AG04449 (cell line): ENCODE measurements around the gene EPB41.

Experiments
- CTCF ChIA-PET: fragments of 350-600 bp; formaldehyde crosslinking; extraction: SDS; loops from one replicate; lab custom pipeline; 2021; ENCODE audit warnings: antibody characterized with exemption; lab: Yijun Ruan, JAX
- POLR2A ChIA-PET: fragments of 400-600, 350-600 bp; formaldehyde crosslinking; extraction: SDS; loops from one replicate; lab custom pipeline; 2020; ENCODE audit warnings: antibody characterized with exemption, inconsistent platforms; lab: Yijun Ruan, JAX
- DNase-seq: peaks from one replicate; pipeline ENCODE4 v3.0.0-alpha.2; 2010; ENCODE audit warnings: low read depth, low spot score
- H3K4me3 ChIP-seq: 2 replicates; pipeline ENCODE4 v1.5.1; 2011; ENCODE audit warnings: low read depth, mild to moderate bottlenecking, control low read depth, low read length
- TF ChIP-seq, protein P1 (sequence below): IDR thresholded peaks from one replicate; pipeline ENCODE4 v1.5.1; 2011; ENCODE audit warnings: mild to moderate bottlenecking, moderate library complexity, low read length, control low read depth, inconsistent platforms; ENCODE audit not compliant: insufficient read depth; ENCODE audit errors: missing control alignments

Gene EPB41

DNA sequence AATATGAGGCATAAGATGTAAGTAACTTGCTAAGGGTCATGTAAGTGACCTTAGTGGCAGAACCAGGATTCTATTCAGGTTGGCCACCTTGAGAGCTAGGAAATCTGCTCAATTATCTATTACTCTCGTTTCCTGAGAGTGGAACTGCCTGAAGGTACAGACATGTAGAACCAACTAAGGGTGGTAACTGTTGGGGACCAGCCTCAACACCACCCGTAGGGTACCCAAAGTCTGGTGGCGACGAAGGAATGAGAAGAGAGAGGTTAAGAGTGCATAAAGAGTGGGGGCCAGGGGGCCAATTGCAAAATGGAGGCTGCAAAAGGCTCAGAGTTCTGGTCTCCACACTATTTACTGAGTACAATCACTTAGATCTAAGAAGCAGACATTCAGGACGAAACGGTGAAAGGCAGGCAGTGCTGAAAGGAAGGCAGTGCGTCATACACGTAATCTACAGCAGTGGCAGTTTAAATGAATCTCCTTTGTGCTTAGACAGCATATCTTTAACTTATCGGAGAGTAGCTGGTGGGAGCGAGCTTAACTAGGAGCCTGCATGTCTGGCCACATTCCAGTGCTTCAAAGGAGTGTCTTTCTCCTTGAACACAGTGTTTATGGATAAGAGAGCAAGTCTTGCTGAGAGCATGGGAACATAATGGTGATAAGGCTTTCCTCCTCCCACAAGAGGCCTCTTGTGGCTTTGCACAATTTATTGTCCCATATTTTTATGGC, 242.3 kb downstream of the EPB41 start:
- TF ChIP-seq, protein P1, sequence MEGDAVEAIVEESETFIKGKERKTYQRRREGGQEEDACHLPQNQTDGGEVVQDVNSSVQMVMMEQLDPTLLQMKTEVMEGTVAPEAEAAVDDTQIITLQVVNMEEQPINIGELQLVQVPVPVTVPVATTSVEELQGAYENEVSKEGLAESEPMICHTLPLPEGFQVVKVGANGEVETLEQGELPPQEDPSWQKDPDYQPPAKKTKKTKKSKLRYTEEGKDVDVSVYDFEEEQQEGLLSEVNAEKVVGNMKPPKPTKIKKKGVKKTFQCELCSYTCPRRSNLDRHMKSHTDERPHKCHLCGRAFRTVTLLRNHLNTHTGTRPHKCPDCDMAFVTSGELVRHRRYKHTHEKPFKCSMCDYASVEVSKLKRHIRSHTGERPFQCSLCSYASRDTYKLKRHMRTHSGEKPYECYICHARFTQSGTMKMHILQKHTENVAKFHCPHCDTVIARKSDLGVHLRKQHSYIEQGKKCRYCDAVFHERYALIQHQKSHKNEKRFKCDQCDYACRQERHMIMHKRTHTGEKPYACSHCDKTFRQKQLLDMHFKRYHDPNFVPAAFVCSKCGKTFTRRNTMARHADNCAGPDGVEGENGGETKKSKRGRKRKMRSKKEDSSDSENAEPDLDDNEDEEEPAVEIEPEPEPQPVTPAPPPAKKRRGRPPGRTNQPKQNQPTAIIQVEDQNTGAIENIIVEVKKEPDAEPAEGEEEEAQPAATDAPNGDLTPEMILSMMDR, result no peak
- ChIA-PET CTCF (interaction anchor here (0.8 to 10.7 kb wide), 4 partner anchors 11 to 45 kb away, joined by 3 to 46 read pairs (median 8); partner anchors contain the start of gene SRSF4), POLR2A (no interaction called here)
- DNase-seq, result no peak
- H3K4me3 ChIP-seq, result no peak overlapping the region

- no peak overlapping the region for H3K4me3 ChIP-seq
- TF ChIP-seq, protein P1, result no peak
- DNase-seq, result no peak
- ChIA-PET POLR2A (no interaction called here), CTCF (interaction anchor here (0.8 to 10.7 kb wide), 5 partner anchors 10 to 45 kb away, joined by 3 to 46 read pairs (median 6); partner anchors contain the start of gene SRSF4)
Observed at GRCh38 chr1:29157269-29157601, 242.9 kb downstream of the EPB41 start.

DNA sequence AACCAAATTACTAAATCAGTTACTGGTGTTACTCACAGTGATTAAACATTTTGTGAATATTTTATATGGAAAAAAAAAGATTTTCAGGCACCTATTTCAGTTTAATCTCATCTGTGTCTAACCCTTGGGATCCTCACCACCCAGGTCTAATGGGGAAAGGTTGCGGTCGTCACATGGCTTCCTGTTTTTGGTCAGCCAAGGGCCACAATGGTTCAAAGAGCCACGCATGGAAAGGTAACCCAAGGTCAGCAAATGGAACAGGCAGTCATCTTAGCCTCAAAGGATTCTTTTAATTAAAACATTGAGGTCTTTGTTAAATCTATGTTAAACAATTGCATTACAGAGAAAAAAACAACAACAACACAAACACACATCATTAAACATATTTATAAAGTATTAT, 245.4 kb downstream of the EPB41 start:
- CTCF ChIA-PET, result interaction anchor here (0.7 to 10.7 kb wide), 3 partner anchors 21 to 237 kb away, joined by 3 to 46 read pairs (median 4); partner anchors contain the start of gene SRSF4
- no peak overlapping the region for H3K4me3 ChIP-seq
- TF ChIP-seq, protein P1, result no peak
- DNase-seq, result no peak
- POLR2A ChIA-PET, result no interaction called here

DNA sequence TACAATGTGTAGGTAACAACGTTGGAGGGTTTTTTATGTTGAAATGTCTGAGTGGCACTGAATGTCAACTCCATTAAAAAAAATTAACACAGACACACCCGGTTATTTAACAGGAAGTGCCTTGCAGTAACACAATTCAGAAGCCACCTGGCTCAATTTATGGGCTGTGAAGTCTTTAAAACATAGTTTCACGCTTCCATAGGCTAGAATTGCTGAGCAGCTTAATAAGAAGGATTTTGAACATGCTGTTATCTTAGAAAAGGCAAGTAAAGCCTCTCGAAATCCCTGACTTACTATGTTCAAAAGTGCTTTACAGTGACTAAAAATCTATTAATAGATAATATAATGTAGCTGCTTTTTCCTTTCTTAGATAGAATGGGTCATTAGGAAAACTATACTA, 247.7 kb downstream of the EPB41 start:
- CTCF ChIA-PET, result interaction anchor here (1.2 to 10.7 kb wide), 3 partner anchors 18 to 280 kb away, joined by 3 to 46 read pairs (median 4); partner anchors contain the start of gene SRSF4

DNA sequence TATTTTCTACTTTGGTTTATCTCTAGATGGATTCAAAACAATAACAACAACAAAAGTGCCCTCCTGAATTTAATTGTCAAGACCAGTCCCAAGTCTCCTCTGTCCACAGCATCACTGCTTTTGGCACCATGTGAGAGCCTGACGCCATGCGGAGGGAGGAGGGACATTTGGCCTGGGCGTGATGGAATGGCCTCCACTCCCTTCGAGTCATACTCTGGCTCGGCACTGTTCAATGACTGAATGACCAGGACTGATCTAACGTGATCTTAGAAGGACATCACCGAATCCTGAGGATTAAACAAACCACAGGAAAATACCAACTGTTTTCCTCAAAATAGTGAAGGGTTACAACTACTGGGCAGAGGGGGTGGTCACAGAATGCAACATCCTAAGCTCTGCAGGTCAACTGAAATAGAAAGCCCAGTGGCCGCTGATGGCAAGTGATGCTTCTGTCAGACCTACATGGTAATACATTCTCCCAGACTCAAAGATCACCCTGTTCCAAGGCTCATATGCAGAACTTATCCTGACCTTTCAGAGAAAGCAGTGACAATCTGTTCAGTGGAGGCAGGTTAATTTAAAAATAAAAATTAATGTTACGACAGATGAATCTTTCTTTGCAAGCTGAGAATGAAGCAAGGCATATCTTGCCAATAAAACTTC, 248.2 kb downstream of the EPB41 start:
- DNase-seq, result no peak
- POLR2A ChIA-PET, result no interaction called here
- CTCF ChIA-PET, result interaction anchor here (1.2 to 10.7 kb wide), 2 partner anchors 18 to 40 kb away, joined by 4 to 46 read pairs; partner anchors contain the start of gene SRSF4
- H3K4me3 ChIP-seq, result no peak overlapping the region
- TF ChIP-seq, protein P1, result no peak

More for the DNA sequence above, 247.7 kb downstream of the EPB41 start:
- no peak for DNase-seq
- H3K4me3 ChIP-seq, result no peak overlapping the region
- TF ChIP-seq, protein P1, result no peak
- POLR2A ChIA-PET, result no interaction called here

DNA sequence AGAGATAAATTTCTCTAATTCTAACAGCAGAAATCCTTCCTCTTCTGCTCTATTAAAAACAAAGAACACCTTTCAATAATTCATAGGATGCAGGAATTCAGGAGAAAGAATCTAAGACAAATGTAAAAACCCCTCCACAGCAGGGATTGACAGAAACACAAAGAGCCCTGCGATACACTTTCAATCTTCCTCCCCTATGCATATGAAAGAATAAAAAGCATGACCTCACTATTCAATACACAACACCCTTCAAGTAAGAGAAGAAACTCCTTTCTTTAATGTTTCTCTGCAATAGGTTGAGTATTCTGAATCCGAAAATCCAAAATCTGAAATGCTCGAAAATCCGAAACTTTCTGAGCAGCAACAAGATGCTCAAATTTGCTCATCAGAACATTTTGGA, 250.2 kb downstream of the EPB41 start:
- H3K4me3 ChIP-seq, result no peak overlapping the region
- POLR2A ChIA-PET, result no interaction called here
- CTCF ChIA-PET, result interaction anchor here (10.7 kb wide), 1 partner anchor 16 kb away, joined by 46 read pairs; the partner anchor contains the start of gene SRSF4
- TF ChIP-seq, protein P1, result no peak
- DNase-seq, result no peak
